HepG2 (cell line): ENCODE results near the gene FAM167B. TPM values are rescaled to one million over a fixed set of nuclear protein-coding genes. Genes with fewer than 3 reads are reported as not detected.
A peak's percentile ranks its signal among the peaks of the same experiment; 100 is the strongest.

Experiments used
- ARNT ChIP-seq: fragments of 450-650 bp; IDR thresholded peaks from 2 replicates; pipeline ENCODE4 v1.6.1; 2017
- CCDC6 ChIP-seq: sonication (generic); formaldehyde crosslinking; IDR thresholded peaks from 2 replicates; pipeline ENCODE4 v1.8.1; 2022; ENCODE audit warnings: mild to moderate bottlenecking, missing genetic modification reagents, moderate library complexity
- EED ChIP-seq: sonication (generic); formaldehyde crosslinking; IDR thresholded peaks from 2 replicates; pipeline ENCODE4 v1.5.0; 2020; ENCODE audit warnings: mild to moderate bottlenecking, missing genetic modification reagents
- ISL2 ChIP-seq: sonication (generic); formaldehyde crosslinking; IDR thresholded peaks from 2 replicates; pipeline ENCODE4 v1.5.0; 2020; ENCODE audit warnings: missing genetic modification reagents
- ISX ChIP-seq: sonication (generic); formaldehyde crosslinking; conservative IDR thresholded peaks from 2 replicates; pipeline ENCODE4 v1.5.0; 2020; ENCODE audit warnings: missing genetic modification reagents
- NCOA2 ChIP-seq: sonication (generic); formaldehyde crosslinking; IDR thresholded peaks from 2 replicates; pipeline ENCODE4 v1.8.0; 2022; ENCODE audit warnings: inconsistent platforms
- NCOR1 ChIP-seq: fragments of 200-600 bp; sonication (generic); IDR thresholded peaks from 2 replicates; pipeline ENCODE4 v1.7.0; 2017; ENCODE audit warnings: antibody characterized with exemption, low read length, borderline replicate concordance
- NFE2L2 ChIP-seq: fragments of 150-350 bp; IDR thresholded peaks from 2 replicates; pipeline ENCODE4 v1.6.1; 2014; ENCODE audit warnings: low read length
- SUZ12 ChIP-seq: fragments of 150-350 bp; IDR thresholded peaks from 2 replicates; pipeline ENCODE4 v1.6.1; 2014; ENCODE audit warnings: low read depth, low read length
- TCF7L2 ChIP-seq: IDR thresholded peaks from 2 replicates; pipeline ENCODE4 v1.6.1; 2011; ENCODE audit warnings: mild to moderate bottlenecking, low read depth, low read length, moderate library complexity
- TEAD2 ChIP-seq: sonication (generic); formaldehyde crosslinking; IDR thresholded peaks from 2 replicates; pipeline ENCODE4 v1.9.0; 2021; ENCODE audit warnings: missing genetic modification reagents
- TOE1 ChIP-seq: sonication (generic); formaldehyde crosslinking; IDR thresholded peaks from 2 replicates; pipeline ENCODE4 v1.4.0; 2020; ENCODE audit warnings: mild to moderate bottlenecking, missing genetic modification reagents
- ZNF382 ChIP-seq: sonication (generic); formaldehyde crosslinking; IDR thresholded peaks from 2 replicates; pipeline ENCODE4 v1.5.0; 2020; ENCODE audit warnings: missing genetic modification reagents, mild to moderate bottlenecking, borderline replicate concordance
- polyA plus RNA-seq, 8 experiments: library from polyadenylated mRNA; depleted of rRNA in 3 of 8; stranded (reverse) in 7 of 8; unstranded in 1 of 8; fragments of >200 nt; fragmentation: Illumina TruSeq in 4 of 8; extraction: Trizol in 4 of 8; gene quantifications; 2 replicates each; pipeline versions ENCODE4 v1.2.1 to v1.2.3, GENCODE V29; 2011 to 2016; ENCODE audit warnings: low read depth in 4 of 8, missing spikeins in 1 of 8, mixed read lengths in 1 of 8; ENCODE audit not compliant: insufficient read depth in 1 of 8
- total RNA-seq, 5 experiments: library from RNA; depleted of rRNA; stranded (reverse); fragments of >200 nt; fragmentation: Illumina TruSeq; extraction: Trizol; gene quantifications; 2 replicates each; pipeline ENCODE4 v1.2.3, GENCODE V29; 2016; ENCODE audit warnings: low read depth in 1 of 5
- TF ChIP-seq, protein P1 (sequence below): sonication (generic); formaldehyde crosslinking; IDR thresholded peaks from 2 replicates; pipeline ENCODE4 v1.4.0; 2020; ENCODE audit warnings: missing genetic modification reagents
- TF ChIP-seq, protein P2 (sequence below): sonication (generic); formaldehyde crosslinking; IDR thresholded peaks from 2 replicates; pipeline ENCODE4 v1.4.0; 2020; ENCODE audit warnings: mild to moderate bottlenecking, missing genetic modification reagents, borderline replicate concordance
- TF ChIP-seq, protein P3 (sequence below): sonication (generic); formaldehyde crosslinking; IDR thresholded peaks from 2 replicates; pipeline ENCODE4 v1.4.0; 2020; ENCODE audit warnings: mild to moderate bottlenecking, missing genetic modification reagents
- TF ChIP-seq, protein P4 (sequence below): IDR thresholded peaks from 2 replicates; pipeline ENCODE4 v1.6.1; 2016; ENCODE audit warnings: missing genetic modification reagents, missing compliant biosample characterization
- TF ChIP-seq, protein P5 (sequence below): IDR thresholded peaks from 2 replicates; pipeline ENCODE4 v1.6.1; 2016; ENCODE audit warnings: mild to moderate bottlenecking
- TF ChIP-seq, protein P6 (sequence below): sonication (generic); formaldehyde crosslinking; IDR thresholded peaks from 2 replicates; pipeline ENCODE4 v1.4.0; 2020; ENCODE audit warnings: missing genetic modification reagents; ENCODE audit errors: not compliant biosample characterization

Gene FAM167B
- total and polyA plus RNA-seq, 2 of the 13 experiments (the other 11 are each of a cell fraction or from before 2014, with no cell fraction given), result 0.15 to 0.70 TPM

DNA sequence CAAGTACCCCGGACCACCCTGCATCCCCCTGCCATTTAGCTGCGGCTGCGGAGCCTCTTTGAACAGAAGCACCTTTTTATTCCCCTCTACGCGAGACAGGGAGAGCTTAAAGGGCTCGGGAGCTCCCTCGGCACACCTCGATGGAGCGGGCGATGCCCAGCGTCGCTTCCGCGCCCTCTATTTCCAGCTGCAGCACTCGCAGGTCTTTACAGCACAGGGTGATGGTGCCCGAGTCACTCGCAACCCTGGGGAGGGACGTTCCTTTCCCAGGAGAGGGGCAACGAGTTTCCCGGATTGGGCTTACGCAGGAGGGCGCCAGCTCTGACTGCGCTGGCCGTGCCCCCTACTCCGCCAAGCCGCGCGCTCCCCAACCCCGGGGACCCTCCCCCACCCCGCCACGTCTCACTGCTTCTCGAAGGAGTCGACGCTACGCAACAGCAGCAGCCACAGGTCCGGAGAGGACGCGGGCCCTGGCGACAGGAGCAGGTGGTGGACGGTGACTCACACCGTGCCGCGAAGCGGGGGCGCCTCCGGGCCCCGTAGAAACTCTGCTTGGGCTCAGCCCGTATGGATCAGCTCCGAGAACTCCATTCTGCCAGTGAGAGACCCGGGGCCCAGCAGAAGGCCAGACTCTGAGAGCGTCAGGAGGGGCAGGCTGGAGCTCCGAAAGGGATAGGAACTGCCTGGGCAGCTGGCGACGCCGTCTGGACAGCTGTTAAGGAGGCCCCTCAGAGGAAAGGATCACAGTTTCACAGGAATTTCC is 5.8 kb upstream of the FAM167B start (continued):
- TF ChIP-seq, protein P1, sequence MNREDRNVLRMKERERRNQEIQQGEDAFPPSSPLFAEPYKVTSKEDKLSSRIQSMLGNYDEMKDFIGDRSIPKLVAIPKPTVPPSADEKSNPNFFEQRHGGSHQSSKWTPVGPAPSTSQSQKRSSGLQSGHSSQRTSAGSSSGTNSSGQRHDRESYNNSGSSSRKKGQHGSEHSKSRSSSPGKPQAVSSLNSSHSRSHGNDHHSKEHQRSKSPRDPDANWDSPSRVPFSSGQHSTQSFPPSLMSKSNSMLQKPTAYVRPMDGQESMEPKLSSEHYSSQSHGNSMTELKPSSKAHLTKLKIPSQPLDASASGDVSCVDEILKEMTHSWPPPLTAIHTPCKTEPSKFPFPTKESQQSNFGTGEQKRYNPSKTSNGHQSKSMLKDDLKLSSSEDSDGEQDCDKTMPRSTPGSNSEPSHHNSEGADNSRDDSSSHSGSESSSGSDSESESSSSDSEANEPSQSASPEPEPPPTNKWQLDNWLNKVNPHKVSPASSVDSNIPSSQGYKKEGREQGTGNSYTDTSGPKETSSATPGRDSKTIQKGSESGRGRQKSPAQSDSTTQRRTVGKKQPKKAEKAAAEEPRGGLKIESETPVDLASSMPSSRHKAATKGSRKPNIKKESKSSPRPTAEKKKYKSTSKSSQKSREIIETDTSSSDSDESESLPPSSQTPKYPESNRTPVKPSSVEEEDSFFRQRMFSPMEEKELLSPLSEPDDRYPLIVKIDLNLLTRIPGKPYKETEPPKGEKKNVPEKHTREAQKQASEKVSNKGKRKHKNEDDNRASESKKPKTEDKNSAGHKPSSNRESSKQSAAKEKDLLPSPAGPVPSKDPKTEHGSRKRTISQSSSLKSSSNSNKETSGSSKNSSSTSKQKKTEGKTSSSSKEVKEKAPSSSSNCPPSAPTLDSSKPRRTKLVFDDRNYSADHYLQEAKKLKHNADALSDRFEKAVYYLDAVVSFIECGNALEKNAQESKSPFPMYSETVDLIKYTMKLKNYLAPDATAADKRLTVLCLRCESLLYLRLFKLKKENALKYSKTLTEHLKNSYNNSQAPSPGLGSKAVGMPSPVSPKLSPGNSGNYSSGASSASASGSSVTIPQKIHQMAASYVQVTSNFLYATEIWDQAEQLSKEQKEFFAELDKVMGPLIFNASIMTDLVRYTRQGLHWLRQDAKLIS (CRISPR knock-in tag), result no peak
- TF ChIP-seq TEAD2 (CRISPR knock-in tag) (no peak), ISL2 (CRISPR knock-in tag) (peak; percentile 36; the same call in 1 of the 2 replicates), ARNT (no peak), ZNF382 (no peak), NFE2L2 (no peak), EED (CRISPR knock-in tag) (no peak), NCOA2 (CRISPR knock-in tag) (no peak), NCOR1 (no peak), ISX (CRISPR knock-in tag) (no peak), TCF7L2 (no peak), CCDC6 (CRISPR knock-in tag) (no peak), TOE1 (CRISPR knock-in tag) (no peak), SUZ12 (no peak)
- TF ChIP-seq, protein P2, sequence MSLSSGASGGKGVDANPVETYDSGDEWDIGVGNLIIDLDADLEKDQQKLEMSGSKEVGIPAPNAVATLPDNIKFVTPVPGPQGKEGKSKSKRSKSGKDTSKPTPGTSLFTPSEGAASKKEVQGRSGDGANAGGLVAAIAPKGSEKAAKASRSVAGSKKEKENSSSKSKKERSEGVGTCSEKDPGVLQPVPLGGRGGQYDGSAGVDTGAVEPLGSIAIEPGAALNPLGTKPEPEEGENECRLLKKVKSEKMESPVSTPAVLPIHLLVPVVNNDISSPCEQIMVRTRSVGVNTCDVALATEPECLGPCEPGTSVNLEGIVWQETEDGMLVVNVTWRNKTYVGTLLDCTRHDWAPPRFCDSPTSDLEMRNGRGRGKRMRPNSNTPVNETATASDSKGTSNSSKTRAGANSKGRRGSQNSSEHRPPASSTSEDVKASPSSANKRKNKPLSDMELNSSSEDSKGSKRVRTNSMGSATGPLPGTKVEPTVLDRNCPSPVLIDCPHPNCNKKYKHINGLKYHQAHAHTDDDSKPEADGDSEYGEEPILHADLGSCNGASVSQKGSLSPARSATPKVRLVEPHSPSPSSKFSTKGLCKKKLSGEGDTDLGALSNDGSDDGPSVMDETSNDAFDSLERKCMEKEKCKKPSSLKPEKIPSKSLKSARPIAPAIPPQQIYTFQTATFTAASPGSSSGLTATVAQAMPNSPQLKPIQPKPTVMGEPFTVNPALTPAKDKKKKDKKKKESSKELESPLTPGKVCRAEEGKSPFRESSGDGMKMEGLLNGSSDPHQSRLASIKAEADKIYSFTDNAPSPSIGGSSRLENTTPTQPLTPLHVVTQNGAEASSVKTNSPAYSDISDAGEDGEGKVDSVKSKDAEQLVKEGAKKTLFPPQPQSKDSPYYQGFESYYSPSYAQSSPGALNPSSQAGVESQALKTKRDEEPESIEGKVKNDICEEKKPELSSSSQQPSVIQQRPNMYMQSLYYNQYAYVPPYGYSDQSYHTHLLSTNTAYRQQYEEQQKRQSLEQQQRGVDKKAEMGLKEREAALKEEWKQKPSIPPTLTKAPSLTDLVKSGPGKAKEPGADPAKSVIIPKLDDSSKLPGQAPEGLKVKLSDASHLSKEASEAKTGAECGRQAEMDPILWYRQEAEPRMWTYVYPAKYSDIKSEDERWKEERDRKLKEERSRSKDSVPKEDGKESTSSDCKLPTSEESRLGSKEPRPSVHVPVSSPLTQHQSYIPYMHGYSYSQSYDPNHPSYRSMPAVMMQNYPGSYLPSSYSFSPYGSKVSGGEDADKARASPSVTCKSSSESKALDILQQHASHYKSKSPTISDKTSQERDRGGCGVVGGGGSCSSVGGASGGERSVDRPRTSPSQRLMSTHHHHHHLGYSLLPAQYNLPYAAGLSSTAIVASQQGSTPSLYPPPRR (CRISPR knock-in tag), result peak; percentile 65
- TF ChIP-seq, protein P3, sequence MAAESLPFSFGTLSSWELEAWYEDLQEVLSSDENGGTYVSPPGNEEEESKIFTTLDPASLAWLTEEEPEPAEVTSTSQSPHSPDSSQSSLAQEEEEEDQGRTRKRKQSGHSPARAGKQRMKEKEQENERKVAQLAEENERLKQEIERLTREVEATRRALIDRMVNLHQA (CRISPR knock-in tag), result no peak
- TF ChIP-seq, protein P4, sequence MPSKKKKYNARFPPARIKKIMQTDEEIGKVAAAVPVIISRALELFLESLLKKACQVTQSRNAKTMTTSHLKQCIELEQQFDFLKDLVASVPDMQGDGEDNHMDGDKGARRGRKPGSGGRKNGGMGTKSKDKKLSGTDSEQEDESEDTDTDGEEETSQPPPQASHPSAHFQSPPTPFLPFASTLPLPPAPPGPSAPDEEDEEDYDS (CRISPR knock-in tag), result no peak; the same call in 1 of the 2 replicates
- TF ChIP-seq, protein P5, sequence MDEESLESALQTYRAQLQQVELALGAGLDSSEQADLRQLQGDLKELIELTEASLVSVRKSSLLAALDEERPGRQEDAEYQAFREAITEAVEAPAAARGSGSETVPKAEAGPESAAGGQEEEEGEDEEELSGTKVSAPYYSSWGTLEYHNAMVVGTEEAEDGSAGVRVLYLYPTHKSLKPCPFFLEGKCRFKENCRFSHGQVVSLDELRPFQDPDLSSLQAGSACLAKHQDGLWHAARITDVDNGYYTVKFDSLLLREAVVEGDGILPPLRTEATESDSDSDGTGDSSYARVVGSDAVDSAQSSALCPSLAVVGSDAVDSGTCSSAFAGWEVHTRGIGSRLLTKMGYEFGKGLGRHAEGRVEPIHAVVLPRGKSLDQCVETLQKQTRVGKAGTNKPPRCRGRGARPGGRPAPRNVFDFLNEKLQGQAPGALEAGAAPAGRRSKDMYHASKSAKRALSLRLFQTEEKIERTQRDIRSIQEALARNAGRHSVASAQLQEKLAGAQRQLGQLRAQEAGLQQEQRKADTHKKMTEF (CRISPR knock-in tag), result no peak; the same call in 1 of the 2 replicates
- TF ChIP-seq, protein P6, sequence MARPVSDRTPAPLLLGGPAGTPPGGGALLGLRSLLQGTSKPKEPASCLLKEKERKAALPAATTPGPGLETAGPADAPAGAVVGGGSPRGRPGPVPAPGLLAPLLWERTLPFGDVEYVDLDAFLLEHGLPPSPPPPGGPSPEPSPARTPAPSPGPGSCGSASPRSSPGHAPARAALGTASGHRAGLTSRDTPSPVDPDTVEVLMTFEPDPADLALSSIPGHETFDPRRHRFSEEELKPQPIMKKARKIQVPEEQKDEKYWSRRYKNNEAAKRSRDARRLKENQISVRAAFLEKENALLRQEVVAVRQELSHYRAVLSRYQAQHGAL (CRISPR knock-in tag), result no peak
